Lower leg skin (tissue), 3 donors: ENCODE measurements around the gene ANXA8.

Experiments
- POLR2A ChIP-seq, 2 donors: fragments of 450-650 bp; IDR thresholded peaks; one replicate each; pipeline ENCODE4 v1.6.1; 2016 to 2017; ENCODE audit warnings: antibody characterized with exemption in 2 of 2, mild to moderate bottlenecking in 1 of 2, moderate library complexity in 1 of 2
- TF ChIP-seq, protein P1 (sequence below), 3 donors: fragments of 450-650 bp; IDR thresholded peaks; one replicate each; pipeline ENCODE4 v1.5.1; 2016; ENCODE audit warnings: antibody characterized with exemption in 3 of 3, mild to moderate bottlenecking in 3 of 3, moderate library complexity in 2 of 3

DNA sequence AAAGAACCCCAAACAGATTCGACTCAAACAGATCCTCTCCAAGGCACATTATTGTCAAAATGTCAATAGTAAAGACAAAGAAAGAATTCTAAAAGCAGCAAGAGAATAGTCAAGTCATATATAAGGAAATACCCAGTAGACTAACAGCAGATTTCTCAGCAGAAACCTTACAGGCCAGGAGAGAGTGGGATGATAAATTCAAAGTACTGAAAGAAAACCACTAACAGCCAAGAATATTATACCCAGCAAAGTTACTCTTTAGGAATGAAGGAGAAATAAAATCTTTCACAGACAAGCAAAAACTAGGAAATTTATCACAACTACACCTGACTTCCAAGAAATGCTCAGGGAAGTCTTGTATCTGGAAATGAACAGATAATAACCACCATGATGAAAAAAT is 38.2 kb downstream of the ANXA8 start:
- TF ChIP-seq, protein P1, sequence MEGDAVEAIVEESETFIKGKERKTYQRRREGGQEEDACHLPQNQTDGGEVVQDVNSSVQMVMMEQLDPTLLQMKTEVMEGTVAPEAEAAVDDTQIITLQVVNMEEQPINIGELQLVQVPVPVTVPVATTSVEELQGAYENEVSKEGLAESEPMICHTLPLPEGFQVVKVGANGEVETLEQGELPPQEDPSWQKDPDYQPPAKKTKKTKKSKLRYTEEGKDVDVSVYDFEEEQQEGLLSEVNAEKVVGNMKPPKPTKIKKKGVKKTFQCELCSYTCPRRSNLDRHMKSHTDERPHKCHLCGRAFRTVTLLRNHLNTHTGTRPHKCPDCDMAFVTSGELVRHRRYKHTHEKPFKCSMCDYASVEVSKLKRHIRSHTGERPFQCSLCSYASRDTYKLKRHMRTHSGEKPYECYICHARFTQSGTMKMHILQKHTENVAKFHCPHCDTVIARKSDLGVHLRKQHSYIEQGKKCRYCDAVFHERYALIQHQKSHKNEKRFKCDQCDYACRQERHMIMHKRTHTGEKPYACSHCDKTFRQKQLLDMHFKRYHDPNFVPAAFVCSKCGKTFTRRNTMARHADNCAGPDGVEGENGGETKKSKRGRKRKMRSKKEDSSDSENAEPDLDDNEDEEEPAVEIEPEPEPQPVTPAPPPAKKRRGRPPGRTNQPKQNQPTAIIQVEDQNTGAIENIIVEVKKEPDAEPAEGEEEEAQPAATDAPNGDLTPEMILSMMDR (IDR thresholded peaks at IDR 0.05): no peak
- no peak for TF ChIP-seq POLR2A (IDR thresholded peaks at IDR 0.05)
